Measurements from ENCODE around the gene RPP25L.
A peak's percentile ranks its signal among the peaks of the same experiment; 100 is the strongest.

The RPP25L gene

DNA sequence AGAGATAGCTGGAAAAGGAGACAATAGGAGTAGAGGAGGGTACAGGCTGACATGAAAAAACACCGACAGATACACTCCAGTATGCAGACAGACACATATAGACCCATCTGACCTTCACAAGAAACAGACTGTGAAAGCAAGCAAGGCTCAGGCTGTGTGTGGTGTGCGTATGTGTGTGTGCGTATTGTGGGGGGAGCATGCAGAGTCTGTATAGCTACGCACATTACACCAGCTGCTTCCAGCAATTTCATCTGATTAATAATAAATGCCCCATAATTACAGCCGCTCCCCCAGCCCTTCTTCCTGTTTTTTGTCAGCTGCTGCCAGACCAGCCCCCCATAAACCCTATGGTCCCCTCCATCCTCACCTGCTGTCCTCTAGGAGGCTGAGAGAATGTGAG is 29.1 kb downstream of the RPP25L start:
- DNase-seq = no peak

DNA sequence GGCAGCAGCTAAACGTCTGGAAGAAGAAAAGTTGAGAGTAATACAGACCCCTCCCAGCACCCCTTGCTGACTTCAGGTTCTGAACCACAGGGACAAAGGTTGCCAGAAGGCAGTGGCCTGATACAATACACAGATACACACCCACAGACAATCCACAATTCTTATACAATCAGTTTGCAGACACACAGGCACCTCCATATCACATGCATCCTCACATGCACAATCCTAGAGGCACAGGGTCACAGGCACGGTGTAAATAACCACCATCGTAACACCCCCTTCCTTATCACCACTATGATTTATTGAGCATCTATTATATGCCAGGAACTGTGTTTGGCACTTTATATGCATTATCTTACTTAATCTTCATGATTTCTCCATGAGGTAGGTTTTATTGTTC is 30.6 kb downstream of the RPP25L start:
- no peak for DNase-seq

DNA sequence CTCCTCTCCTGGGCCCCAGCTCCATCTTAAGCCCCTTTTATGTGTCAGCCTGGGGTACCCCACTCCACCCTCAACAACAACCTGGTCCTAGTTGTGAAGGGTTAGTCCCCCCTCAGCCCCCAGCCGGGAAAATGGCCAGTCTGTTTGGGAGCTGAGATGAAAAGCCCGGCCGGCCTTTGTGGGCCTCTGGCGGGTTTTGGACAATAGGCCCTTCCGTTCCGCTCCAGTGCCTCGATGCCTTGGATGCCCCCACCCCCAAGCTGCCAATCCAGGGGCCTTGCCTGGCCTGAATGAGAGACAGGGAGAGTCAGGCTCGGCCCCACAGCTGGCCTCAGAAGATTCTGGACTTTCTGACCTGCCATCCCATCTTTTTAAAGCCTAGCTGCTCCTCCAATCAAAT is 31.5 kb downstream of the RPP25L start:
- DNase-seq = no peak

DNA sequence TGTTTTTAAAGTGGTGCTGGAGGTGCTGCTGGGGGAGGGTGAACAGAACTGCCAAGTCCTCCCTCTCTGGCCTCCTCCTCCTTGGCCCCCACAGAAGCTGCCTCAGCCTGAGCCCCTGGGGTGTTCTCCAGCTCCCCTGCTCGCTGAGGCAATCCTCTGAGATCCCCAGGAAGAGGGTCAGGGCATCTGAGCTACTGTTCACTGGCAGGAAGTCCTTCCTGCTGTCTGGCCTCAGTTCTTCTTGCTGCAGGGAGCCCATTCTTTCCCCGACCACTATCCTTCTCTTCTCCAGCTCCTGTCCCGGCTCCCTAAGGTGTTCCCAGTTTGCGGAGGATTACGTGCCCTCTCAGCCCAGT is 32.1 kb downstream of the RPP25L start:
- DNase-seq = no peak

DNA sequence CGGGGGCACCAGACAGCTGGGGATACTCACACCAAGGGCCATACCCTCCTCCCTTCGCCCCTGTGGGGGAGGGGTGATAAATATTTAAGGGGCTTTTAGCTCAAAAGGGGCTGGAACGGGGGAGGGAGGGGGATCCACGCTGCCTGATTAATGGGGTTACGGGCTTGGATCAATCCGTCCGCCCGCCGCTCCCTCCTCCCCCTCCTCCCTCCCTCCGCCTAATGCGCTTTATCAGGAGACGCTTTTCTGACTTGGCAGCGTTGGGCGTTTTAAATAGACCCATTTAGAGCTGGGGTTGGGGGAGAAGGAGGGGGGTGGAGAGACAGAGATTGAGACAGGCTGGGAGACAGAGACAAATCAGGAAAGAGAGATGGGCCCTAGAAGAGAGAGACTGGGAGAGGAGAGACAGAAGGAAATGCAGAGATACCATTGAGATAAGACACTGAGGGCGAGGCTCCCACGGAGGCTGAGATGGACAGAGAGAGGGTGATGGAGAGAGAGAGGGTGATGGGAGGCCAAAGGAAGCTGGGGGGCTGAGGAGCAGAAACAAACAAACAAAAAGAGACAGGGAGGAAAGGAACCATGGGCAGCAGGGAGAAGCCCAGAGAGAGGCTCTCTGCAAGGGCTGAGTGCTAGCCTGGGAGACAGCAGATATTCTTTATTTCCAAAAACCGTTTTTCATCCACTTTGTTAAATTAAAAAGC is 32.6 kb downstream of the RPP25L start:
- peak; percentile 15 for DNase-seq

DNA sequence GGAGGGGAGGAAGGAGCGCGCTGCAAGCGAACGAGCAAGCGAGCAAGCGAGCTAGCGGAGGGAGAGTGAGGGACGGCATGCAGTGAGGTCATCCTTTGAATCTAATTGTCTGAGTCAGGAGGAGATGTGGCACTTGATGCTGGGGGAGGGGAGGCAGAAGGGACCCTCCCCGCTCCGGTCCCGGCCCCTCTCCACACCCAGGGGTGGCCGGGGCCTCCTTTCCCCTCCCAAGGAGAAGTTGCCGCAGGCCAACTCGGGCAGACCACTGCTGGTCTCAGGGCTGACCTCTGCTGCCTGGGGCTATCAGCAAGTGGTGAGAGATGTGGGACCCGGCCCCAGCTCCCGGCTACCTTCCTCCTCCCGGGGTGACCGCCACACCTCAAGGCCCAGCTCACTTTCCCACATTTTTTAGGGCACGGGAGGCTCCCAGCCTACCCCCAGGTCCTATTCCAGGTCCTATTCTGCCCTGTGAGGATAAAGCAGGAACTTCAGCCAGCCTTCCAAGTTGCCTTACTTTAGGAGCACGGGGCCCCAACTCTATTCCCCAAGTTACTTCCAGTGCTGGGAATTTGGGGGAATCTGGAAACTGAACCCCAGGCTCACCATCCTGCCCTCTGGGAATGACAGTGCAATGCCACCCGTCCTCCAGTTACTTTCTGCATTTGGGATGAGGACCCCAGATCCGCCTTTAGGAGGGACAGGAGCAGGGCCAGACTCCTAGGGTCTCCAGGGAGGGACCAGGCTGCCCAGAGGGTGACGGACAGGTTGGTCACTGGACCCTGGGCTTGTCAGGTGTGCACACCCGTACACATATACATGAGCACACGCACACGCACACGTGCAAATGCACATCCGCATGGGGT is 33.4 kb downstream of the RPP25L start:
- peak; percentile 47 for DNase-seq

DNA sequence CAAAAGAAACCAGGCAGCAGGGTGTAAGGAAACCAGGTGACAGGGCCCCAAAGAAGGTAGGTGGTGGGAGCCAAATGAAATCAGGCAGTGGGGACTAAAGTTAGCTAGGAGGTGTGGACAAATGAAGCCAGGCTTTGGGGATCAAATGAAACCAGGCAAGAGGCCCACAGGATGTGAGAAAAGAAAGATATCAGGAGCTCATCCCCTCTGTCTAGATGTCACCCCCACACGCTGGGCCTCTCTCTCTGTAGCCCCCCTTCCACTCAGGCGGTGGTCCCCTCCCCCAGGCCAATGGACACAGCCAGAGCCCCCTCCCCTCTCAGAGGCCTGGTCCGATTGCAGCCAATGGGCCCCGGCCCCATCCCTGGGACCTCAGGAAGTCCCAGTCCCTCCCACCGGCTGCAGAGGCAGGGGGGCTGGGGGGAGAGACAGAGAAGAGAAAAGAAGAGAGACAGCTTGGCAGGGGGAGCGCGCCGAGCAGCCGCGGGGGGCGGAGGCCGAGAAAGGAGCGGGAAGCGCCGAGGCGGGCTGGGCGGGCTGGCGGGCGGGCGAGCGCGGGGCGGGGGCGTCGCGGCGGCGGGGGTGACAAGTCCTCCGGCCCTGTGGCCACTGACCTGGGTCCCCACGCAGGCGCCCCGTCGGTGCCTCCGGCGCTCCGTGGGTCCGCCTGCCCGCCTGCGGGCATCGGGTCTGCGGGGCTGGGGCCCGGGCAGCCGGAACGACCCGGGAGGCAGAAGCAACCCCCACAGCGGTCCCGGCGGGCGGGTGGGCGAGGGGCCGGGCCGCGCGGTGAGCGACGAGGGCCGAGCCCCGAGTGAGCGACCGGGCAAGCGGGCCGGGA is 34.3 kb downstream of the RPP25L start:
- no peak for DNase-seq

DNA sequence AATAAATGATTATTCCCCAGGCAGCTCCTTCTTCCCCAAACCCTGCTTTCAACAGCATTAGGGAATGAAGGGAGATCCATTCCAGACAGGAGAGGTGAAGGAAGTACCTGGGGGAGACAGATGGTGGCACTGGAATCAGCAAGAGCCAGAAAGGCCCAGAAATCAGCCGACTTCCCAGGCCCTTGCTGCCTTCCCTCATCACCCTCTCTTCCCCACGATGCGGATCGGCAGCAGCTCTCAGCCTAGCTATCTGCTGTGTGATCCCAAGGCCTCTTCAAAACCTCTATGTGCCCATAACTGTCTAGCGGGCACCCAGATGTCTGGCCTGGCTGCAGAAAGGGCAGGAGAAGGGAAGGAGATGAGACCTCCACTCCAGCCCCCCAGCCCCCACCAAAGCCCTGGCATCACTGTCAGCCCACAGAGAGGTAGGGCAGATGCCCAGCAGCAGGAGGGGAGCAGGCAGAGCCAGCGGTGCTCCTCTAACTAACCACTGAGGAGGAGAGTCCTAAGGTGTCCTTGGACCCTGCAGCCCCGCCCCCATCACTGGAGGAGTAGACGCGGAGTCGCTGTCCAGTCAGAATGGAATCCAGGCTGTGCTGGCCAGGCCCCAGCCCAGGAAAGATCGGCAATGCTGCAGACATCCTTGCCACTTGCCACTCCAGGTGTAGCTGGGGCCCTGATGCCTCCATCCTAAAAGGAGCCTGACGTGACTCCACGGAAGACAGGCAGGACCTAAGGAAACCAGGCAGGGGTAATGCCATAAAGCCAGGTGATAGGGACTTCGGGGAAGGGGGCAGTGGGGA is 35.1 kb downstream of the RPP25L start:
- DNase-seq = no peak

DNA sequence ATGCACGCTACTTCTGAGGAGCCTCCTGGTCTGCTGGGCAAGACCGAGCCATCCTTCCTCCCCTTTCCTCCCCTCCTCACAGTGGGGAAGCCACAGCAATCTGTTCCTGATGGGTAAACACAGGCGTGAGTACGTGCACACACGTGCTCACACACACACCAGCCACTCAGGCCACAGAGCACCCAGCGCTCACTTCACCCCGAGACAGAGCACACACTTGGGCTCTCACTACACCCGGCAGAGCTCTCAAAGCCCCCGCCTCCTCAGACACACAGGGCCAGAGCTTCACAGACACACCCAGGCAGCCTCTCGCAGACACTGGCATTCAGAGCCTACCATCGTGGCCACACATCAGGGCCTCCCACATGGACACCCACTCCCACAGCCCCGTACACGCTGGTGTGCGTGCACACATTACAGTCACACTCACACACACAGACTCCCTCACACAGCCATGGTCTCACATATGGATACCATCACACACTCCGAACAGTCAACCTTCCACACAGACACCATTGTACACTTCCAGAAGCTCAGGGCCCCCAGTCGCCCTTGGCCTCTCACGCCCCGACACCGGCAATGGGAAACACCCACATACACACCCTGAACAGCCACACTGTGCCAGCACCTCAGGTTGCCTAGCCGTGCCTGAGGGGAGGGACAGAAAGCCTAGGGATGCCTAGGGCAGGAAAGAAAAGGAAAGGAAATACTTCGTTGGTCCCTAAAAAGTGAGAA is 35.9 kb downstream of the RPP25L start:
- no peak for DNase-seq

DNA sequence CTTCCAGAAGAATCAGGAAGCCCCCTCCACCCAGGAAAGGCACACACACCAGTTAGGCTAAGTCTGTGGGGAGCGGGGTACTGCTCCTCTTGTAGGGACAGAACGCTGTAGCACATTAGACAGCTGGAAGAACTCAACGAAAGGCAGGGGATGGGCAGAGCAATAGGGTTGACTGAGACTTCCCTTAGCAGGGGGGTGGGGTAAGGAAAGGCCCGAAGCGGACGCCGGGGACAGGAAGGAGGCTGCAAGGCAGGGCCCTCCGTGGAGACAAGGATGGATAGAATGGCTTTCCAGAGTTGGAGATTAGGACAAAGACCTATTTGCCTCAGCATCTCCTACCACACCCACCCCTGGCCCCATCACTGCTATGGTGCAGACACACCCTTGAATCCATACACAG is 36.7 kb downstream of the RPP25L start:
- no peak for DNase-seq

DNA sequence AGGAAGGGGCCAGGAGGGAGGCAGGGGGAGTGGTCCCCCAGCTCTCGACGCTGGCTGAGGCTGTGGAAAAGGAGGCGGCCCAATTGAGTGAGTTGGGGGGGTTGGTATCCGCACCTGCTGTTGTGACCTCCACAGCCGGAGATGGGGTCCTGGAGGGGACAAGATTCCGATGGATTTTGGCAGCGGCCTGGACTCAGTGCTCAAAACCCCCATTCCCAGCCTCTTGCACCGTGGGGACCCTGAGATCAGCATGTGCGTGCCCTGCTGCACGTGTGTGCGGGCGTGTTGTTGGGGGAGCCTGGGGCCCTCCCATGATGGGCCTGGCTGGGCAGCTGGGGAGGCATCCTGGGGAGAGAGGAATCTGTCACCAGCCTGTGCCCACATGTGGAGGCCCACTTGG is 37.3 kb downstream of the RPP25L start:
- no peak for DNase-seq

DNA sequence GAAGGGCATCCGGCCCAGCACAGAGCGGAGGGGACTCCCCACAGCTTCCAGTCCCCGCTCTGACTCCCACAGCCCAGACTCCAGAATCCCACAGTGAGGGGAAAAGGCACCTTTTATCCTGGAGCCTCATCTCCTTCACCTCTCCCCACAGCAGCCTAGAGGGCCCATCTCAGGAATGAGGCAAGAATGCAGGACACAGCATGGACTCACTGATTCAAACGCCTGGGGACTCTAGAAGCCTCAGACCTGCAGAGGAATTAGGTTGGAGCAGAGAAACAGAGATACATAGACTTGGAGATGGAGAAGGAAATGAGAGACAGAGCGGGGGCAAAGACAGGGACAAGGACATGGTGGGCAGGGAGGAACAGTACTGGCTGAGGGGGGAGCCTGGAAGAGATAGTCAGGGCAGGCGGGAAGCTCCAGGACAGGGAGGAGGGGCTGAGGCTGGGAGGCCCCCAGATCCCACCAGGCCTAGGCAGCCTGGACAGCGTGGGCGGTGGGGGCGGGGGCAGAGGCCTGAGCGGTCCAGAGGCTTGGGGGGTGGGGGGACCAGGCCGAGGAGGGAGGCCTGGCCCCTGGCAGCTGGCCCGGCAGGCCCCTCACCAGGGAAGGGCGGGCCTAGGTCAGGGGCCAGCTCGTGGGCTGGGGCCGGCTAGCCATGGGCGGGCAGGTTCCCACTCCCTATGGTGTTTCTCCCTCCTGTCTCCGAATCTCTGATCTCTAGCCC is 38.1 kb downstream of the RPP25L start:
- no peak for DNase-seq

DNA sequence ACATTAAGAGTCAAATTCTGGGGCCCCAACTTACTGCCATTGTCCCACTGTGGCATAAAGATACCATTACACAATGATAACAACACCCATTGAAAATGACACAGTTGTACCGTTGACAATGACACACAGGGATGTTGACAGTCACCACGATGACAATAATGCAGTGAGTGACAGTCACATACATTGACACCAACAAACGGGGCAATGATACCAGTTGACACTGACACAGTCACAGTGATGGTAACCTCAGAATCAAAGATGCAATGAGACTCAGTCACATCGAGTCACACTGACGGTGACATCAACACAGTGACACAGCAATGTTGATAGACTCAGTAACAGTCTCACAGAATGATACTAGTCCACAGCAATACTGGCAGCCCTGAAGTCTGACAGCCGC is 39.3 kb downstream of the RPP25L start:
- no peak for DNase-seq

DNA sequence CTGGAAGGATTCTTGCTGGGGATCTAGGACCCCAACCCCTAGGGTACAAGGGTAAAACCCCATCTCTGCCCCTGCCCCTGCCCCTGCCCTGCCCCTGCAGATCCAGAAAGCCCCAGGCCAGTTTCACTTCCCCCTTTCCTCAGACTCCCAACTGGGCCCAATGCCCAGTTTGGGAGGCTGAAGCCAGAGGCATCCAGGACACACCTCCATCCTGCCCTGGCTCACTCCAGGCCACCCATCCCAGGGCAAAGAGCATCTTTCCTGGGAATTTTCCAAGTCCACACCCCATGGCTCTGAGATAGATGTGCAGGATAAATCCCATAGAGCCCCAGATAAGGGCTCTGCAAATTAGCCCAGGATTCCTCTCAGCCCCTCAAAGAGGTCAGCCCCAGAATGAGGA is 39.8 kb downstream of the RPP25L start:
- no peak for DNase-seq

DNA sequence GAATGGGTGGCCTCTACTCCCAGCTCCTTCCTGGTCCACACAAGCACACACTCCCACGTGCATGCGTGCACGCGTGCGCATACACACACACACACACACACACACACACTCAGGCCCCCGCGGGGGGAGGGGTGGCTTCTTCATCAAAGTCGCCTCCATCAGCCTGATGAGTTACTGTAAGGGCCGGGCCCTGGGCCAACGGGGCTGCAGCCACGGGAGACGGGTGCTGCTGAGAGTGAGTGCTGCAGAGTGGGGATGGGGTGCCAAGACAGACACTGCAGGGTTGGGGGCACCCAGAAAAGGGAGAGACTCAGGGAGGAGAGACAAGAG is 40.5 kb downstream of the RPP25L start:
- DNase-seq = no peak

DNA sequence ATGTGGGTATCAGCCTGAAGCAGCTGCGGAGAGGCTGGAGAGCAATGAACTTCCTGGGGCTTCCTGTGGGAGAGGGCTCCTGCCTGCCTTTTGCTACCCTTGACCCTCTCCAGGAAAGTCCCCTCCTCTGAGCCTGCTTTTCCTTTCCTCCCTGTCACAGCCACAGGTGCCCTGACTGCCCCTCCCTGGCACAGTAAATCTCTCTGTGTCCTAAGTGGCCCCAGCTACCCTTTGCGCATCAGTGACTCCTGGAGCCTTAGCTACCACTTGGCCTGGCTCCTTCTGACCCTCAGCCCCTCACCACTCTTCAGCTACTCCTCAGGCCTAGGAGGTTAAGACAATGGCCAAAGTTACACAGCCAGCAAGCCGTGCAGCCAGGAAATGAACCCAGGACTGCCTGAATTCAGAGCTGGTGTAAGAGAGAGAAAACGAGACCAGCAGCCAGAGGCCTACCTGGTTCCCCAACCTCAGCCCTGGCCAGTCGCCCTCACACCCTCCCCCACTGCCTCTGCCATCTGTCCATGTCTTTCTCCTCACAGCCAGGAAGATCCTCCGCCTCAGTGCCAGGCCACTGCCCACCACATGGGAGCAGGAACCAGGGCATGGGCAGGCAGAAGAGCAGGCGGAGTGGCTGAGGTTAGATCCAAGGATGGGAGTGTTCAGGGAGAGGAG is 41.0 kb downstream of the RPP25L start:
- no peak for DNase-seq

DNA sequence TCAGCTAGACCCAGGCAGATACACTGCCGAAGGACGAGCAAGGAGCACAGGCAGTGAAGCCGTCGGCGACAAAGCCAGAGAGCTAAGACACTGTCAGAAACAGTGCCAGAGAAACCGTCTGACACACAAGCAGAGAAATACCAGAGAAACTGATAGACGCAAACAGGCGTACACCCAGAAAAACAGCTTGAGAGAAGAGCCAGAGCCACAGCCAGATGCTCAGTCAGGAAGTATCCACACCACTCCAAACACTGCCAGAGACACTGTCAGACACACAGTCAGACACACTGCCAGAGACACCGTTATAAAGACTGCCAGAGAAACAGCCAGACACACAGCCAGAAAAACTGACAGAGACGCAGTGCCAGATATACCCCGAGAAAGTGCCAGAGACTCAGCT is 41.5 kb downstream of the RPP25L start:
- no peak for DNase-seq

DNA sequence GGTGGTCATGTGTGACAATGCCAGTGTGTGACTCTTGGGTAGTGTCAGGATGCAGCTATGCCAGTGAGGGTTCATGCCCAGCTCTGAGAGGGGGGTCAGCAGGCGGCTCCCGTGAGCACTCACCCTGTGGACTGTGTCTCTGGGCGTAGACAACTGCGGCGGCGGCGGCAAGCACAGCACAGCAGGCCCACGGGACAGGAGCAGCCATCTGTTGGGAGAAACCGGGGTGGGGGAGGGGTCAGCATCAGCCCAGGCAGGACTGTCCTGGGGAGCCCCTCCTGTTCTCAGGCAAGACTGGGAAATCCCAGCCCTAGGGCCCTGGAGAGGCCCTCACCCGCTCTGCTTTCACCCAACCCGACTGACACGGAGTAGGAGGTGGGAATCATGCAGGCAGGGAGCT is 43.1 kb downstream of the RPP25L start:
- DNase-seq = no peak

DNA sequence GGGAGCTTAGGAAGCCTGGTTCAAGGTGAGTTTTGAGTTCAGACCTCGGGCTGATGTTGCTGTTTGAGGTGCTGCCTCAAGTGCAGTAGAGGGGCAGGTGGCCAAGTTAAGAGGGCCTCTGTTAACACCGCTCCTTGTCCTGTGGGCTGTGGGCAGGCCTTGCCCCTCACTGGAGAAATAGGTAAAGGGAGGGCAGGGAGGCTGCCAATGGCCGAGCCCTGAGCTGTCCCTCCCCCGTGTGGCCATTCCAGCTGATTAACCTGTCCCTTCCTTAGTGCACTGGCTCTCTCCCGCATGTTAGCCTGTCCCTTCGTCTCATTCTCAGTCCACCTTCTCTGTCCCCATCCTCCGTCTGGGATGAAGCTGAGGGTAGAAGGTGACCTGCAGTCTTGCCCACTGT is 43.8 kb downstream of the RPP25L start:
- DNase-seq = no peak

DNA sequence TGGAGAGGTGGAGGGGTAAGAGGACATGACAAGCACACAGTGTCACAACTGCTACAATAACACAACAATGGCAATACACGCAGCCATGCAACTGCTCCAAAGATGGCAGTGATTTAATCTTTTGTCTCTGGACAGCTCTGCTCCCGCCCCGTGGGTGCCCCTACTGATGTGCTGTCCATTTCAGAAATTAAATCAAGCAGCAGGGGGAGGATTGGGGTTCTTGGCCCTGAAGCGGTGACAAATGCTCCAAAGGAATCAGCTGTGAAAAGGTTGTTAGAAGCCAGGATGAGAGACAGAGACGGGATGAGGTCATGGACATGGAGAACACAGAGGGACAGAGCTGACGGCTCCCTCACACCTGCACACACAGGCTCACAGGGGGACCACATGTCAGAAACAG is 44.9 kb downstream of the RPP25L start:
- DNase-seq = no peak

DNA sequence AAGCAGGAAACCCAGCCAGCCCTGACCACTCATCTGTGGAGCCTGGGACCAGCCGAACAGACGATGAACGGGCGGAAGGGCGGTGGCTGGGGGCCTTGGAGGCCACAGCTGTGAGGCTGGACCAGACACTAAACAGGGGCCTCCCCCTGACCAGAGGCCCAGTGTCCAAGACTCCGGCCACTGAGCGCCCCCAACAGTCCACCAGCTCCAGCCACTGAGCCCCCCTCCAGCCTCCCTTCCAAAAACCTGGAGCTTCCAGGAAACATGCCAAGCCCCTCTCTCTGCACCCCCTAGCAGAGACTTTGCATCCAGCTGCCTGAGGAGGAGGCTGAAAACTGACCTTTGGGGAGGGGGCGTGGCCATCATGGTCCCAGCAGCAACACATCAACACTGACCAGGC is 45.6 kb downstream of the RPP25L start:
- DNase-seq = no peak

Data from hematopoietic multipotent progenitor cell treated with erythropoietin and hydrocortisone succinate and interleukin-3 and kit ligand, for 4 days (in vitro differentiated cells).